ENCODE data around the gene EVA1A.

DNA sequence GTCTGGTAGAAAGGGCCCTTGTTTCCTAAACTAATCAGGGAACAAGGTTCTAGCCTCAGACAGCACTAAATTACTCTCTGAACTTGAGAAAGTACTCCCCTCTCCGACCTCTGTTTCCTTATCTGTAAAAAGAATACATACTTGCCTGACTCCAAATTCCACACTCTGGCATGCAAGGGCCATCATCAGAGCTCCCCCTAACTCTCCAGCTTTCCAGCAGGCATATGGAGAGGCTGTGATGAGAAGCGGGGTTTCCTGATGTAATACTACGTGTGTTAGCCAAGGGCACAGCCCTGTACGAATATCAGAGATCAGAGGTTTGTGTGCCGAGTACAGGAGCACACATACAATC, 1.8 kb upstream of the EVA1A start:
- TF ChIP-seq, protein P1, sequence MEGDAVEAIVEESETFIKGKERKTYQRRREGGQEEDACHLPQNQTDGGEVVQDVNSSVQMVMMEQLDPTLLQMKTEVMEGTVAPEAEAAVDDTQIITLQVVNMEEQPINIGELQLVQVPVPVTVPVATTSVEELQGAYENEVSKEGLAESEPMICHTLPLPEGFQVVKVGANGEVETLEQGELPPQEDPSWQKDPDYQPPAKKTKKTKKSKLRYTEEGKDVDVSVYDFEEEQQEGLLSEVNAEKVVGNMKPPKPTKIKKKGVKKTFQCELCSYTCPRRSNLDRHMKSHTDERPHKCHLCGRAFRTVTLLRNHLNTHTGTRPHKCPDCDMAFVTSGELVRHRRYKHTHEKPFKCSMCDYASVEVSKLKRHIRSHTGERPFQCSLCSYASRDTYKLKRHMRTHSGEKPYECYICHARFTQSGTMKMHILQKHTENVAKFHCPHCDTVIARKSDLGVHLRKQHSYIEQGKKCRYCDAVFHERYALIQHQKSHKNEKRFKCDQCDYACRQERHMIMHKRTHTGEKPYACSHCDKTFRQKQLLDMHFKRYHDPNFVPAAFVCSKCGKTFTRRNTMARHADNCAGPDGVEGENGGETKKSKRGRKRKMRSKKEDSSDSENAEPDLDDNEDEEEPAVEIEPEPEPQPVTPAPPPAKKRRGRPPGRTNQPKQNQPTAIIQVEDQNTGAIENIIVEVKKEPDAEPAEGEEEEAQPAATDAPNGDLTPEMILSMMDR (conservative IDR thresholded peaks at IDR 0.05; ENCODE audit: low read length): no peak
- TF ChIP-seq EZH2phosphoT487 (IDR thresholded peaks at IDR 0.05; ENCODE audit: borderline replicate concordance, low read depth, low read length): no peak
